GM08714 (cell line): ENCODE data around the gene CMTM7.

ENCODE experiments used
- H3K4me3 ChIP-seq: fragments of 200-500 bp; sonication (Bioruptor generic); 2 replicates; pipeline ENCODE4 v1.5.1; 2014; ENCODE audit warnings: mild to moderate bottlenecking, low read length, inconsistent platforms
- ZNF274 ChIP-seq: IDR thresholded peaks from 2 replicates; pipeline ENCODE4 v1.6.1; 2012; ENCODE audit warnings: mild to moderate bottlenecking, low read depth, low read length

The CMTM7 gene

DNA sequence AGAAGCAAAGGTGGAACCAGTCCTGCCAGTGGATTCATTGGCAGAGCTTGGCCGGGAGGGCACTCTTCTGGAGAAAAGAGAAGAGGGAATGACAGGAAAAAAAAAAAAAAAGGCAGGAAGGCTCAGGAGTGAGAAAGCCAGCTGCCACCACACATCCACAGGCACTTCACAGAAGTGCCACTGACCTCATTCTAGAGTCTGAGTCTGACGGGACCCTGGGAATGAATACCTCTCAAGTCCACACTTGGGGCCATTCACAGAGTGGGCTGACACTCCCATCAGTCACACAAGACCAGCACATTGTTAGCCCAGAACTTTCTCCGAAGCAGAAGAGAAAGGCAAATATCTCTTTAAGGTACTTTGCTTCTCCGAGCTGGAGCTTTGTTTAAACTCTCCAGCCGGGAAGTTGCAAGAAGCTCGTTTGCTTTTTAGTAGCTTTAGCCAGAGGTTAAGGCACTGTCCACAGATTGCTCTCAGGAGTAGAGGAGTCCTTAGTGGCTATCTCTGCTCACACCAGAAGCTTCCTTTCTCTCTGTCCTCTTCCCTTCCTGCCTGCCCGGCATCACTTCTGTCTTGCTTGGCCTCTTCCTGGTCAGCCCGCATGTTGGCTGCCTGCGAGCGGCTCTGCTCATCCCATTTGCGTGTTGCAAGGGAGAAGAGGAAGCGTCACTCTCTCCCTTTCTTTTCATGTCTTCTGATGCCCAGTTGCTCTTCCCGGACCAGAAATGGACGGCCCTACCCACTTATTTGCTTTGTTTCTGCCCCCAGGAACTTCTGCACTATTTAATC, 57.2 kb downstream of the CMTM7 start:
- H3K4me3 ChIP-seq, result no peak overlapping the region
- no peak for TF ChIP-seq ZNF274

DNA sequence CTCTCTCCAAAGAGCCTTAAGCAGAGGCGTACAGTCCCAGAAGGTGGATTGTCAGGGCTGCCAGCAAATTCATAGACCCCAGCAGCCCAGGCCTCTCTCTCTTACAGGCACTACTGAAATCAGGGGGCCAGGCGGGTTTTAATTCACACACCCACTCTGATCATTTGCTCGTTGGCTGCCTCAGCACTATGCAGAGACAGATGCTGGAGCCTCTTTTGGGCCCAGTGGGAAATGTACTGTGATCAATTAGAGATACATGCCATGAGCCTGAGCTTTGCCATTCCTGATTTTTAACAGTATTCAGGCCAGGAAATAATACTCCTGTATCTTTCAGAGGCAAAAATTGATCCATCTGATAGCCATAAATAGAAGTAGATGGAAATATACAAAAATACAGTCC, 58.0 kb downstream of the CMTM7 start:
- H3K4me3 ChIP-seq, result no peak overlapping the region
- no peak for TF ChIP-seq ZNF274

DNA sequence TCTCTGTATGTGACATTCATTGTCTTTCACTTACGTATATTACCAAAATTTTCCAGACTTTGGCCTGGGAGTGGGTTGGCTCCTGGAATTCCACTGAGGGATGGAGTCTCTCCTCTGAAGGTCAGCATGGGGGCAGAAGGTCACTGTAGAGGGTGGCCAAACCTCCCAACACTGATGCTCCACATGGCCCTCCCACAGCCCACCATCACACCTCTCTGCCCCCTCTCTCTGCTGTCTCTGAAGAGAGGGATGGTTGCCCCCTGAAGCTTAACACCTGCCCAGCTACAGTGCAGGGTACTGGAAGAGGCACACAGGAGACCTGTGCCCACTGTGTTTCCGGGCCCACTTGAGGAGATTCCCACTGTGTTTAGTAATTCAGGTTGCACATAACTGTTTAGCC, 58.8 kb downstream of the CMTM7 start:
- no peak for TF ChIP-seq ZNF274
- no peak overlapping the region for H3K4me3 ChIP-seq

DNA sequence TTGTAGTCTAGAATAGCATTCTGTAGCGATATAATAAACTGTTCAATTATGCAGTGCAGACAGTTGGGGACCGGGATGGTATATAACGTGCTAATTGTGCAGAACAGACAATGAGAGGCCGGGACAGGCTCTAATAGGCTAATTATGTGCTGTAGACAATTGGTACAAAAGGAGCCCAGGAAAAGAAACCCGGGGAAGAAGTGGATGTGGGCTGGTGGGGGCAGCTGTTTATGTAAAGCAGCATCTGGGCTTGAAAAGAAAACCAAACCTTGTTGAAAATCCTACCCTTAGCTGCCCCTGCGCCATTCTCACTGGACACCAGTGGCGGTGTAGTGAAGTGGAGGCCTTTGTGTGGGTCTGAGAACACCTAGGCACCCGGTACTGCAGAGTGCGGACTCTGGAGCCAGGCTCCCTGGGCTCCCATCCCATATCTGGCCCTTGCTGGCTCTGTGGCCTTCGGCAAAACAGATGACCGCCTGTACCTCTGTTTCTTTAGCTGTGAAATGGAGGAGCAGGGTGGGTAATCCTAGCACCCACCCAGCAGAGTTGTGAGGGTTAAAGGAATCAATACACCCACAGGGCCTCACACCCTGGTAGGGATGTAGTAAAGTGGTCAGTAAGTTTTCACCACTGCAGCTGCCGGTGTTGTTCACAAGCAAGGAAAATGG, 59.5 kb downstream of the CMTM7 start:
- no peak for TF ChIP-seq ZNF274
- no peak overlapping the region for H3K4me3 ChIP-seq

DNA sequence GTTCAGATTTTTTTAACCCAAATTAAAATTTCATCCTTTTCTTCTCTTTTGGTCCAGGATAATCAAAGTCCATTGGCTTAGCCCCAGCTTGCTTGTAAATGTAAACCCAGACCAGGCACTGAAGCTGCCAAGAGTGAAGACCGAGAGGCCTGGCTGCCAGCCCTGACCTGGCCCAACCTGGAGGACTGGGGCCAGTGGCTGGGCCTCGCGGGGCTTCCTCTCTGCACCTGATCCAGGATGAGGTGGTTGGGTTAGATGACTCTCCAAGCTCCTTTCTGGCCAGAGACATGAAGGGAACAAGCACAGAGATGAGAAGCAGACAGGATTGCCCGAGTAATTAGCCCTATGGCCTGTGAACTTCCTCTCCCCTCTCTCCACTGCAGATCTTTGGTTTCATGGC, 60.4 kb downstream of the CMTM7 start:
- TF ChIP-seq ZNF274, result no peak
- H3K4me3 ChIP-seq, result no peak overlapping the region

DNA sequence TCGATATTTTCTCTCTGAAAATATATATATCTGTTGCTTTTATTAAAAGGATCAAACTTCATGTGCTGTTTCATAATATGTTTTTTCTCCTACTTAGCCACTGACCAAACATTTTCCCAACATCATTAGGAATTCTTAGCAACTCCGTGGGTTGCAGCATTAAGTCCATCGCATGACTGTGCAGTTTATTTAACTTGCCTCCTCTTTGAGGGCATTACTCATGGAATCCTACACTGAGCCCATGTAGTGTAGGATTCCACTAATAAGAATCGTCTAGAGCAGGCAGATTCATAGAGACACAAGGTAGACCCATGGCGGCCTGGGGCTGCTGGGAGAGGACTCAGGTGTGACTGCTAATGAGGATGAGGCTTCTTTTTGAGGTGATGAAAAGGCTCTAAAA, 61.7 kb downstream of the CMTM7 start:
- TF ChIP-seq ZNF274, result no peak
- H3K4me3 ChIP-seq, result no peak overlapping the region

DNA sequence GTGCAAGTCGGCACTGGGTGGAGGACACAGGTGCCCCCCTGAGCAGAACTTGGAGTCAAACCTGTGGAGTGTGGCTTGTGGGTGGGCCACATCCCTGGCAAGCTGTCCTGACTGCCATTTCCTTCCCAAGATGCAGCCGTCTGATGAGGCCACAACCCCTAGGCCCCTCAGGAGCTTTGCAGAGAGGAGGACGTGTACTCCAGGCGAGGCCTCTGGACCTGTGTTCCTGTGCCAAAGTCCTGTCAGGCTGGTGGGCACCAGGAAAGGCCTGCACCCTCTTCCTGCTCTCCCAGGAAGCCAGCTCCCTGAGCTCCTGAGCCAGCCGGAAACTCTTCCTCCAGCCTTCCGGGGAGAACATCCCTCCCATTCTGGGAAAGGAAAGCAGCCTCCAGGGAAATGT, 62.5 kb downstream of the CMTM7 start:
- no peak for TF ChIP-seq ZNF274
- H3K4me3 ChIP-seq, result no peak overlapping the region

DNA sequence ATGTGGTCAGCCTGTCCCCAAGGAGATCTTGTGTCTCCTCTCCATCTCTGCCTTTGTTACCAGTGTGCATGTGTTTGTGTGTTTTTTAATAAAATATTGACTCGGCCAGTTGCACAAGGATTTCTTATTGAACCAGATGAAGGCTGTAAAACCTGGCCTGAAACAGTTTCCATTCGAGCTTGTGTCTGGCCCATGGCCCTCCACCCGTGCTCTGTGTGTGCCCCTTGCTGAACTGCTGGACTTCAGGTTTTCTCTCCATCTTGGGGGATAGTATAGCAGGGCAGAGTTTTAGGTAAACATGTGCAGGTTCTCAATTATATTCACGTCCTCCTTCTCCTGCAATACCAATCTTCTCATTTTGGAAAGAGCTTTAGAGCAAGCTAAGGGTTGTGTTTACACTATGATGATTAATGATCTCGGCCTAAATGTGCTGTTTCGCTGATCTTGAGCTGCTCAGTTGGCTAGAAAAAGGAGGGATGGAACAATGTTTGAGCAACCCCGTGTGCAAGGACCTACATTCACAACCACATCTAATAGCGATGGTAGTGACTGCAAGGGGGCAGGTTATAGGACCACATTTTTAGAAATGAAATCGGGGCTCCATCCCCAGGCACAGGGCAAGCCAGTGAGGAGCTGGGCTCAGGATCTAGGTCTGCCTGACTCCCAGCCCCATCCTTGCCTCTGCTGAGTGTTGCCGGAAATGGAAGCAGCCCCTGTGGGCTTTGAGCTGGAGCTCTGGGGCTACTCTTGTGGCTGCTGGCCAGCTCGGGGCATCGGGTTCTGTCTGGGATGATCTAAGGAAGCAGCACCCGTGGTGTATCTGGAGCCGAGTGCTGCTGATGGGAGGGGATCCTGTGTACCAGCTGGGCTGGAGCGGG, 63.3 kb downstream of the CMTM7 start:
- TF ChIP-seq ZNF274, result no peak
- H3K4me3 ChIP-seq, result no peak overlapping the region

DNA sequence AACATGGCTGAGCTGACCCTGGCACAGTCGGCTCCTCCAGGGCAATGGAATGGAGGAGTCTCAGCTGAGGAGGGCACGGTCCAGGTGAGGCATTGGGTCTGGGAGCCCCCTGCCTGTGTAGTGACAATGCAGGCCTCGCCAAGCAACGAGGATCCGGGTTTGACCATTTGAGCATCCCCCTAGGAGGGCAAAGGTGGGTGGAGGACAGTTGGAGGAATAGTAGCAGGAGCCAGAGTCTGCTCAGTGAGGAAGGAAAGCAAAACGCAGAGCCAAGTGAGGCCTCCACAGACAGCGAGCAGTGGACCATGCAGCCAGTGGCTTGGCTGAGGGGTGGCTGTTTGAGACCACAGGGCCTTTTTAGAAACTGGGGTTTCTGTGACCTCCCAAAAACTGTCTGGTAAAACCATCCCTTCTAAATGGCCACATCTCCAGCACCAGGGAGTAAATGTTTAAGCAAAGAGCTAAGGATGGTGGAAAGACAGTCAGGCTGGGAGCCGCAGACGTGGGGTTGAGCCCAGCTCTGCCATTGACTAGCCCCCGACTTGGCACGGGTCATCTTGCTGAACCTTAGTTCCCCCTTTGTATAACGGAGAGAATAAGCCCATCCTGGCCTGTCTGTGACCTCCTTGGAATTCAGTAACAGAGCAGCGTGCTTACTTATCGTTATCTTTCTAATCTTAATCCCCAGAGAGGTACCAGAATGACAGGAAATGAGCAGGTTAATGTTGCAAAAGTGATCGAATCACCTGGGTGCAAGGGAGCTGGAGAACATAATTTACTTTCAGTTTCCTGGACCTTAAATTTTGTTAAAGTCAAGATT, 64.2 kb downstream of the CMTM7 start:
- H3K4me3 ChIP-seq, result no peak overlapping the region
- no peak for TF ChIP-seq ZNF274

DNA sequence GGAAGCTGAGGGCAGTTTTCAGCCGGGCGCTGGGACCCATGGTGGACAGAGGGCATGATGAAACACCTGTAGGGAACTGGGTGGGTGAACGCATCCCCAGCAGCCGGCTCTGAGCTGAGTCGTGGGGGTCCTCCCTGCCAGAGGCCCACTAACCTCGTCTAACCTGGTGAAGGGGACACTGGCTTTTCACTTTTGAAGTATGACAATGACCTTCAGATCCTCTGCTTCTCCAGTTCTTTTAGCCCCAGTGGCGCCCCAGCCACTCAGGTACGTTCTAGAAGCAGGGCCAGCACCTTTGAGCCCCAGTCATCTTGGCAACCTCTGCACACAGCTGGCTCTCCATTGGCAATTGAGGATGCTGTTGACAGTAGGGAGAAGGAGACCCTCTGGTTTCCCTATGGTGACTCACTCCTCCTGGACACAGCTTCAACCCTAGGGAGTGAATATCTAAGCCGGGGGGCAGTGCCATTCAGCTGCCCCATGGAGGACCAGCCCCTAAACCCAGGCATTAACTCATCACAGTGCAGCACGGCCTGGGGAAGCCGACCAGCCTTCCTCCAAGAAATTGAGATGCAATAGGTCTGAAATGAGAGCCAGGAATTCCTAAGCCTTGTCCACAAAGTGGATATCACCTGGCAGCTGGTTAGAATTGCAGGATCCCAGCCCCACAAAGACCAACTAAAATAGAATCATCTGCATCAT, 64.9 kb downstream of the CMTM7 start:
- no peak overlapping the region for H3K4me3 ChIP-seq
- TF ChIP-seq ZNF274, result no peak

DNA sequence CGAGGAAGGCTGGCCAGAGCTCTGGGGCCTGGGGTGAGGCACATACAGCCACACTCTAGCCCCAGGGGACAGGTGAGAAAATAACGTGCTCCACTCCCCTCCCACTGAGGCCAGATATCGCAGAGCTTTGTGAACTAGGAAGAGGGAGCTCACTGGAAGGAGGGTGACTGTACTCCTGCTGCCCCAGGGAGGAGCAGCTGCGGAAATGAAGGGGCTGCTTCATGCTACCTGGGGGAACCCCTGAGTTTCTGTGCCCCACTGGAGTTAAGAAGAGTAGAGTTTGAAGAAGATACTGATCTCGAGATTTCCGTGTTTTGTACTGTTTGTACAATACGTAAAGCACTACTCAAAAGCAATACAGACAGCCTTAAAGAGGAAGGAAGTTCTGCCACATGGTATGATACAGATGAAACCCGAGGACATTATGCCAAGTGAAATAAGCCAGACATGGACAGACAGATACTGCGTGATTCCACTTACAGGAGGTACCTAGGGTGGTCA, 66.4 kb downstream of the CMTM7 start:
- no peak for TF ChIP-seq ZNF274
- H3K4me3 ChIP-seq, result no peak overlapping the region

DNA sequence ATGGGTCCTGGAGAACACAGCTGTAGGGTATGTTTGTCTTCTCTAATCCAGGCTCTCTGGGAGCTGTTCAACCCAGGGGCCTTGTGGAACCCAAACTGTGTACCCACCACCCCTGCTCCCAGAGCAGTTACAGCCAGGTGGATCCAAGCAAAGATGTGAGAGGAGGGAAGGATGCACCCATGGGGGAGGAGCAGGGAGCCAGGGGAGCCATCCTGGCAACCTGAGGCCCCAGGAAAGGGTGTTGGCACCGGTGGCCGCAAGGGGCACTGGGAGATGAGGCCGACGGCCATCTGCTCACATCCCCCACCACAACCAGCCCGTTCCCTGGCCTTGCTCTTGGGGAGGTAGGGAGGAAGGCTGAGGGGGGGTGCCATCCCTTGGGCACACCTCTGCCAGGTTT, 67.8 kb downstream of the CMTM7 start:
- TF ChIP-seq ZNF274, result no peak
- no peak overlapping the region for H3K4me3 ChIP-seq
